PC-9 (cell line): Measurements from ENCODE around the gene JARID2.

Source experiments
- EZH2 ChIP-seq: fragments of 200-600 bp; sonication (generic); IDR thresholded peaks from 2 replicates; pipeline ENCODE4 v1.8.0; 2017; ENCODE audit warnings: antibody characterized with exemption, low read depth
- TF ChIP-seq, protein P1 (sequence below): fragments of 200-600 bp; sonication (generic); conservative IDR thresholded peaks from 2 replicates; pipeline ENCODE4 v1.6.1; 2017; ENCODE audit warnings: mixed run types, antibody characterized with exemption, mild to moderate bottlenecking, moderate library complexity

- TF ChIP-seq, protein P1, sequence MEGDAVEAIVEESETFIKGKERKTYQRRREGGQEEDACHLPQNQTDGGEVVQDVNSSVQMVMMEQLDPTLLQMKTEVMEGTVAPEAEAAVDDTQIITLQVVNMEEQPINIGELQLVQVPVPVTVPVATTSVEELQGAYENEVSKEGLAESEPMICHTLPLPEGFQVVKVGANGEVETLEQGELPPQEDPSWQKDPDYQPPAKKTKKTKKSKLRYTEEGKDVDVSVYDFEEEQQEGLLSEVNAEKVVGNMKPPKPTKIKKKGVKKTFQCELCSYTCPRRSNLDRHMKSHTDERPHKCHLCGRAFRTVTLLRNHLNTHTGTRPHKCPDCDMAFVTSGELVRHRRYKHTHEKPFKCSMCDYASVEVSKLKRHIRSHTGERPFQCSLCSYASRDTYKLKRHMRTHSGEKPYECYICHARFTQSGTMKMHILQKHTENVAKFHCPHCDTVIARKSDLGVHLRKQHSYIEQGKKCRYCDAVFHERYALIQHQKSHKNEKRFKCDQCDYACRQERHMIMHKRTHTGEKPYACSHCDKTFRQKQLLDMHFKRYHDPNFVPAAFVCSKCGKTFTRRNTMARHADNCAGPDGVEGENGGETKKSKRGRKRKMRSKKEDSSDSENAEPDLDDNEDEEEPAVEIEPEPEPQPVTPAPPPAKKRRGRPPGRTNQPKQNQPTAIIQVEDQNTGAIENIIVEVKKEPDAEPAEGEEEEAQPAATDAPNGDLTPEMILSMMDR, result no peak
- TF ChIP-seq EZH2, result no peak
Observed at GRCh38 chr6:15319677-15320076, 73.8 kb downstream of the JARID2 start.
